H1 (cell line): ENCODE data around the gene UIMC1. TPM values are rescaled to one million over a fixed set of nuclear protein-coding genes. Genes with fewer than 3 reads are reported as not detected.

Experiments used
- CTCF ChIA-PET: fragments of 300-600 bp; sonication (Branson Sonifier 250); formaldehyde crosslinking; loops from one replicate; lab custom pipeline; 2021; ENCODE audit not compliant: partially characterized antibody; lab: Charles Lee
- POLR2A ChIA-PET: fragments of 300-600 bp; sonication (Branson Sonifier 250); formaldehyde crosslinking; loops from one replicate; lab custom pipeline; 2021; ENCODE audit warnings: inconsistent platforms; ENCODE audit not compliant: partially characterized antibody; lab: Charles Lee
- DNase-seq, 2 experiments: peaks; one replicate each; pipeline versions ENCODE4 v3.0.0 to v3.0.0-alpha.2; 2010 to 2022; ENCODE audit warnings: low spot score in 2 of 2, low read depth in 1 of 2, mixed read lengths in 1 of 2
- FAIRE-seq: peaks from 2 replicates; lab custom pipeline; 2011; peaks lifted over from hg19 to GRCh38; lab: Jason Lieb, UNC
- H2AFZ ChIP-seq: 2 replicates; pipeline ENCODE4 v1.8.1; 2012; ENCODE audit warnings: low read length, inconsistent platforms
- H2AK5ac ChIP-seq: 2 replicates; pipeline ENCODE4 v1.6.1; 2013; ENCODE audit warnings: low read depth, low read length
- H2BK120ac ChIP-seq: replicated peaks from 2 replicates; pipeline ENCODE3; 2013; ENCODE audit warnings: low read depth, low read length, inconsistent platforms
- H2BK12ac ChIP-seq: 2 replicates; pipeline ENCODE4 v1.6.1; 2013; ENCODE audit warnings: low read depth, low read length
- H2BK15ac ChIP-seq: 2 replicates; pipeline ENCODE4 v1.6.1; 2013; ENCODE audit warnings: low read length
- H2BK20ac ChIP-seq: 2 replicates; pipeline ENCODE4 v1.6.1; 2013; ENCODE audit warnings: low read length
- H2BK5ac ChIP-seq: 2 replicates; pipeline ENCODE4 v1.6.1; 2013; ENCODE audit warnings: low read depth, low read length
- H3K14ac ChIP-seq: 2 replicates; pipeline ENCODE4 v1.6.1; 2013; ENCODE audit warnings: inconsistent platforms; ENCODE audit not compliant: insufficient read length
- H3K18ac ChIP-seq: 2 replicates; pipeline ENCODE4 v1.6.1; 2013; ENCODE audit warnings: low read length; ENCODE audit errors: extremely low read depth
- H3K23ac ChIP-seq: 2 replicates; pipeline ENCODE4 v1.6.1; 2013; ENCODE audit warnings: inconsistent platforms; ENCODE audit not compliant: insufficient read length
- H3K23me2 ChIP-seq: 2 replicates; pipeline ENCODE4 v1.6.1; 2013; ENCODE audit warnings: low read depth, low read length
- H3K27ac ChIP-seq: 2 replicates; pipeline ENCODE4 v1.6.1; 2011; ENCODE audit warnings: low read depth, low read length, inconsistent platforms
- H3K27me3 ChIP-seq, 4 experiments: replicated peaks in 1 of 4; 1 replicate in 1 of 4; 2 replicates in 3 of 4; pipeline versions ENCODE4 v1.6.1 to v1.8.1; 2011 to 2013; ENCODE audit warnings: low read length in 3 of 4, mild to moderate bottlenecking in 3 of 4, inconsistent platforms in 2 of 4, mixed read lengths in 2 of 4, moderate library complexity in 1 of 4; ENCODE audit not compliant: control insufficient read depth in 3 of 4, insufficient read depth in 3 of 4; ENCODE audit errors: extremely low read depth in 1 of 4
- H3K36me3 ChIP-seq, 4 experiments: 2 replicates each; pipeline versions ENCODE4 v1.6.1 to v1.8.1; 2011 to 2013; ENCODE audit warnings: mild to moderate bottlenecking in 4 of 4, low read length in 3 of 4, moderate library complexity in 2 of 4, control low read depth in 1 of 4, inconsistent platforms in 1 of 4; ENCODE audit not compliant: insufficient read depth in 4 of 4, control insufficient read depth in 2 of 4
- H3K4ac ChIP-seq: replicated peaks from 2 replicates; pipeline ENCODE3; 2013; ENCODE audit warnings: low read length, low read depth, mixed read lengths, inconsistent platforms; ENCODE audit not compliant: insufficient read length
- H3K4me1 ChIP-seq, 4 experiments: replicated peaks in 1 of 4; 1 replicate in 1 of 4; 2 replicates in 3 of 4; pipeline versions ENCODE4 v1.6.1 to v1.8.1; 2011 to 2013; ENCODE audit warnings: low read length in 3 of 4, inconsistent platforms in 2 of 4, mixed read lengths in 1 of 4; ENCODE audit not compliant: insufficient read depth in 4 of 4, control insufficient read depth in 3 of 4
- H3K4me2 ChIP-seq, 2 experiments: 2 replicates each; pipeline versions ENCODE4 v1.6.1 to v1.8.1; 2011 to 2013; ENCODE audit warnings: low read depth in 2 of 2, low read length in 2 of 2, control low read depth in 1 of 2, inconsistent platforms in 1 of 2, mild to moderate bottlenecking in 1 of 2; ENCODE audit not compliant: insufficient read depth in 1 of 2
- H3K4me3 ChIP-seq, 4 experiments: fragments of 200-600, 300-600 bp in 1 of 4; sonication (generic), shearing (Covaris generic), sonication (Bioruptor Twin) in 1 of 4; 2 replicates each; pipeline versions ENCODE4 v1.5.1 to v1.8.1; 2011 to 2016; ENCODE audit warnings: low read length in 4 of 4, low read depth in 3 of 4, control low read depth in 2 of 4, inconsistent platforms in 2 of 4, mild to moderate bottlenecking in 2 of 4, mixed read lengths in 1 of 4, moderate library complexity in 1 of 4; ENCODE audit not compliant: insufficient read depth in 2 of 4; ENCODE audit errors: extremely low read depth in 1 of 4
- H3K56ac ChIP-seq: replicated peaks from 2 replicates; pipeline ENCODE3; 2013; ENCODE audit warnings: low read depth, mild to moderate bottlenecking, mixed read lengths, low read length, inconsistent platforms; ENCODE audit not compliant: insufficient read length
- H3K79me1 ChIP-seq: 2 replicates; pipeline ENCODE4 v1.6.1; 2013; ENCODE audit warnings: low read depth, low read length, control low read depth
- H3K79me2 ChIP-seq, 2 experiments: 2 replicates each; pipeline versions ENCODE4 v1.6.1 to v1.8.1; 2012 to 2013; ENCODE audit warnings: low read length in 2 of 2, mild to moderate bottlenecking in 2 of 2, inconsistent platforms in 1 of 2; ENCODE audit not compliant: insufficient read depth in 2 of 2, control insufficient read depth in 1 of 2
- H3K9ac ChIP-seq, 4 experiments: replicated peaks in 1 of 4; 1 replicate in 1 of 4; 2 replicates in 3 of 4; pipeline versions ENCODE4 v1.6.1 to v1.8.1; 2011 to 2013; ENCODE audit warnings: low read depth in 3 of 4, low read length in 3 of 4, control low read depth in 2 of 4, mild to moderate bottlenecking in 2 of 4, moderate library complexity in 2 of 4, inconsistent platforms in 1 of 4; ENCODE audit errors: extremely low read depth in 1 of 4
- H3K9me3 ChIP-seq, 2 experiments: 2 replicates each; pipeline versions ENCODE4 v1.6.1 to v1.8.1; 2012 to 2013; ENCODE audit warnings: mild to moderate bottlenecking in 2 of 2, moderate library complexity in 2 of 2, control low read depth in 1 of 2, inconsistent platforms in 1 of 2, low read depth in 1 of 2, low read length in 1 of 2, mixed read lengths in 1 of 2; ENCODE audit not compliant: insufficient read depth in 2 of 2
- H4K20me1 ChIP-seq, 2 experiments: replicated peaks in 1 of 2; 2 replicates each; pipeline versions ENCODE3 to v1.8.1; 2011 to 2013; ENCODE audit warnings: inconsistent platforms in 2 of 2, low read length in 2 of 2, mild to moderate bottlenecking in 1 of 2; ENCODE audit not compliant: insufficient read depth in 2 of 2, control insufficient read depth in 1 of 2
- H4K5ac ChIP-seq: 2 replicates; pipeline ENCODE4 v1.6.1; 2013; ENCODE audit warnings: low read length, low read depth, mixed read lengths, inconsistent platforms; ENCODE audit not compliant: insufficient read length
- H4K8ac ChIP-seq: 2 replicates; pipeline ENCODE4 v1.8.0; 2013; ENCODE audit warnings: mild to moderate bottlenecking, moderate library complexity, low read length, inconsistent platforms; ENCODE audit not compliant: insufficient read depth; ENCODE audit errors: extremely low read depth
- H4K91ac ChIP-seq: replicated peaks from 2 replicates; pipeline ENCODE3; 2013; ENCODE audit warnings: low read length, mixed read lengths, inconsistent platforms; ENCODE audit not compliant: insufficient read length
- BACH1 ChIP-seq: IDR thresholded peaks from 2 replicates; pipeline ENCODE4 v1.6.1; 2012; ENCODE audit warnings: low read length, improper control_type of control experiment
- BRCA1 ChIP-seq: IDR thresholded peaks from 2 replicates; pipeline ENCODE4 v1.6.1; 2012; ENCODE audit warnings: low read depth, low read length, improper control_type of control experiment
- CBX5 ChIP-seq: fragments of 300-800, 300-1000 bp; sonication (generic); IDR thresholded peaks from 2 replicates; pipeline ENCODE4 v1.7.1; 2016; ENCODE audit warnings: antibody characterized with exemption, low read length, low read depth
- CBX8 ChIP-seq: fragments of 300-800, 300-1000 bp; sonication (generic); IDR thresholded peaks from 2 replicates; pipeline ENCODE4 v1.7.1; 2016; ENCODE audit warnings: low read depth, low read length, borderline replicate concordance
- CREB1 ChIP-seq: IDR thresholded peaks from 2 replicates; pipeline ENCODE4 v1.6.1; 2012; ENCODE audit warnings: inconsistent platforms
- HDAC2 ChIP-seq, 2 experiments: fragments of 300-600 bp in 1 of 2; sonication (generic) in 1 of 2; IDR thresholded peaks; 2 replicates each; pipeline ENCODE4 v1.6.1; 2011 to 2012; ENCODE audit warnings: low read depth in 2 of 2, low read length in 2 of 2, mild to moderate bottlenecking in 2 of 2, moderate library complexity in 2 of 2, borderline replicate concordance in 1 of 2, inconsistent platforms in 1 of 2
- PHF8 ChIP-seq: fragments of 200-600 bp; sonication (generic); conservative IDR thresholded peaks from 2 replicates; pipeline ENCODE4 v1.7.1; 2012; ENCODE audit warnings: low read depth, mild to moderate bottlenecking, inconsistent platforms, low read length, moderate library complexity
- POLR2AphosphoS5 ChIP-seq: IDR thresholded peaks from 2 replicates; pipeline ENCODE4 v1.6.1; 2011; ENCODE audit warnings: low read depth, low read length
- SIX5 ChIP-seq: IDR thresholded peaks from 2 replicates; pipeline ENCODE4 v1.6.1; 2011; ENCODE audit warnings: mild to moderate bottlenecking, low read depth, low read length
- SP4 ChIP-seq: IDR thresholded peaks from 2 replicates; pipeline ENCODE4 v1.6.1; 2012; ENCODE audit warnings: low read length, inconsistent platforms
- ZNF274 ChIP-seq: IDR thresholded peaks from 2 replicates; pipeline ENCODE4 v1.7.0; 2012; ENCODE audit warnings: low read length, borderline replicate concordance; ENCODE audit errors: extremely low read depth
- WGBS, 2 experiments: shearing (Covaris generic) in 1 of 2; methylation state at CpG; one replicate each; pipeline versions ENCODE4 v1.1.6 to v1.1.7; 2013 to 2015; ENCODE audit warnings: low lambda C conversion rate in 2 of 2, mixed read lengths in 2 of 2, inconsistent platforms in 1 of 2, low coverage in 1 of 2, missing lambda C conversion rate in 1 of 2; ENCODE audit not compliant: insufficient replicate concordance in 2 of 2, insufficient coverage in 1 of 2, insufficient read length in 1 of 2; ENCODE audit errors: extremely low coverage in 1 of 2, missing lambda C conversion rate in 1 of 2; 5-methylcytosine and 5-hydroxymethylcytosine counted together
- polyA plus RNA-seq, 7 experiments: library from polyadenylated mRNA; depleted of rRNA in 3 of 7; stranded (reverse) in 5 of 7; unstranded in 2 of 7; fragments of >200 nt in 5 of 7; fragments of 200-250 nt in 2 of 7; gene quantifications; 1 replicate in 5 of 7; 2 replicates in 1 of 7; 4 replicates in 1 of 7; pipeline versions ENCODE4 v1.2.1 to v1.2.3, GENCODE V29; 2011 to 2013; ENCODE audit warnings: missing spikeins in 2 of 7, mixed read lengths in 2 of 7
- total RNA-seq: library from RNA; stranded (reverse); fragmentation: NEBNext Ultra II Directional; extraction: Animal tissue kit (Norgen Biotek cat#: 25700); gene quantifications from 2 replicates; pipeline ENCODE4 v1.2.1, GENCODE V29; 2021

The UIMC1 gene
- total and polyA plus RNA-seq, 2 of the 8 experiments (the other 6 are each of a cell fraction or from before 2014, with no cell fraction given) = 12.8 to 43.7 TPM

- no peak for FAIRE-seq
- Histone ChIP-seq H3K9ac (no peak overlapping the region), H4K91ac (no peak overlapping the region), H2BK120ac (no peak overlapping the region), H2AFZ (no peak overlapping the region), H2BK20ac (no peak overlapping the region), H2AK5ac (no peak overlapping the region), H3K23me2 (no peaks in the 10 kb centered on the region), H3K27ac (no peak overlapping the region), H3K14ac (no peak overlapping the region), H3K27me3 (no peaks in the 10 kb centered on the region), H3K9me3 (peaks cover 5 to 17% of the 10 kb centered on the region in 2 experiments; a peak in 3 of 4 replicates), H3K36me3 (peaks cover 0 to 21% (median 8%) of the 10 kb centered on the region in 4 experiments; a peak in 5 of 8 replicates), H2BK12ac (no peak overlapping the region), H3K18ac (no peak overlapping the region), H3K4me3 (no peak overlapping the region), H3K4me1 (no peaks in the 10 kb centered on the region), H2BK5ac (no peak overlapping the region), H3K4ac (no peak overlapping the region), H3K56ac (no peak overlapping the region), H2BK15ac (no peak overlapping the region), H4K8ac (no peak overlapping the region), H4K20me1 (peaks cover 0 to 1% of the 10 kb centered on the region in 2 experiments), H3K79me1 (no peaks in the 10 kb centered on the region; the same call in none of the 2 replicates), H3K23ac (no peak overlapping the region), H3K79me2 (peaks cover 0 to 55% of the 10 kb centered on the region in 2 experiments; a peak in 2 of 4 replicates), H3K4me2 (no peak overlapping the region), H4K5ac (no peak overlapping the region)
- DNase-seq = no peak
- WGBS, 2 experiments = 86% methylated on average over 1 of the region's 2 CpGs; no CpG with 5 or more reads in 1 of the 2 experiments
- ChIA-PET POLR2A (interaction anchor here (1.1 kb wide), 1 partner anchor 21 kb away, joined by 4 read pairs; the partner anchor contains the start of gene UIMC1), CTCF (interaction anchor here (0.8 to 0.9 kb wide), 2 partner anchors 171 to 326 kb away, joined by 3 read pairs; no protein-coding TSS in a partner anchor)
- no peak for TF ChIP-seq PHF8
- TF ChIP-seq CBX8 = no peak
- no peak for TF ChIP-seq CBX5
- TF ChIP-seq SIX5 = no peak
- no peak for TF ChIP-seq ZNF274
- no peak for TF ChIP-seq POLR2AphosphoS5
- TF ChIP-seq BACH1 = no peak
- TF ChIP-seq BRCA1 = no peak
- no peak for TF ChIP-seq CREB1
- no peak for TF ChIP-seq HDAC2 (IDR thresholded peaks at IDR 0.05; ENCODE audit: borderline replicate concordance in 1 of 2, low read depth in 2 of 2, low read length in 2 of 2)
- no peak for TF ChIP-seq SP4
These were observed 20.3 kb downstream of the UIMC1 start for GRCh38 chr5:176986280-176986679.
